GM18502 (cell line): Measurements from ENCODE around the gene SRPRA.
A peak's percentile ranks its signal among the peaks of the same experiment; 100 is the strongest.
"Not testable (repeated sequence)": the region's sequence is repeated elsewhere in the genome, so short reads cannot be mapped to it uniquely, and the experiment has no call there.

ENCODE experiments used
- ATAC-seq: cut with Tn5 transposase; IDR thresholded peaks from one replicate; pipeline ENCODE4 v1.9.1; 2021; ENCODE audit warnings: mild to moderate bottlenecking; ENCODE audit not compliant: unreplicated experiment, poor library complexity

SRPRA gene

GRCh38 chr11:126268708-126269579, at the start of gene SRPRA, which contains the start of gene FOXRED1:
Gene SRPRA, minus strand, starts transcription at chr11:126268895. Its CDS starts 91 bp downstream, at chr11:126268804.
Gene FOXRED1, plus strand, starts transcription at chr11:126269154. Its CDS starts 53 bp downstream, at chr11:126269207.
- ATAC-seq: peak; percentile 99

GRCh38 chr11:126317756-126318573, 49.3 kb upstream of the SRPRA start:
- ATAC-seq: peak; percentile 50

- no peak for ATAC-seq
Observed at GRCh38 chr11:126317432-126317755, 48.7 kb upstream of the SRPRA start.

GRCh38 chr11:126313826-126314225, 45.1 kb upstream of the SRPRA start:
- ATAC-seq: no peak

- ATAC-seq: no peak
Observed at GRCh38 chr11:126312961-126313360, 44.3 kb upstream of the SRPRA start.

GRCh38 chr11:126311401-126312291, 43.0 kb upstream of the SRPRA start:
- peak; percentile 80 for ATAC-seq

GRCh38 chr11:126310992-126311310, 42.3 kb upstream of the SRPRA start:
- ATAC-seq: no peak

- no peak for ATAC-seq
Observed at GRCh38 chr11:126310200-126310991, 41.7 kb upstream of the SRPRA start.

- not testable (repeated sequence) for ATAC-seq
Observed at GRCh38 chr11:126308771-126309170, 40.1 kb upstream of the SRPRA start.

- no peak for ATAC-seq
Observed at GRCh38 chr11:126308271-126308671, 39.6 kb upstream of the SRPRA start.

- no peak for ATAC-seq
Observed at GRCh38 chr11:126307706-126308105, 39.0 kb upstream of the SRPRA start.

- ATAC-seq: peak; percentile 60
Observed at GRCh38 chr11:126305699-126306098, 37.0 kb upstream of the SRPRA start.

GRCh38 chr11:126304457-126305075, 35.9 kb upstream of the SRPRA start:
- ATAC-seq: peak; percentile 39

- peak; percentile 85 for ATAC-seq
Observed at GRCh38 chr11:126303623-126304456, 35.1 kb upstream of the SRPRA start, which contains the start of gene DCPS. Gene DCPS, plus strand, starts transcription at chr11:126304060. Its CDS starts 21 bp downstream, at chr11:126304081.

- no peak for ATAC-seq
Observed at GRCh38 chr11:126297004-126297403, 28.3 kb upstream of the SRPRA start.

GRCh38 chr11:126293726-126294125, 25.0 kb upstream of the SRPRA start:
- no peak for ATAC-seq

GRCh38 chr11:126290887-126291286, 22.2 kb upstream of the SRPRA start:
- no peak for ATAC-seq

- ATAC-seq: no peak
Observed at GRCh38 chr11:126288237-126288636, 19.5 kb upstream of the SRPRA start.
